Ishikawa (cell line): Measurements from ENCODE around the gene CCSAP.

Source experiments
- CEBPB ChIP-seq: IDR thresholded peaks from 2 replicates; pipeline ENCODE4 v1.6.1; 2012
- CREB1 ChIP-seq: IDR thresholded peaks from 2 replicates; pipeline ENCODE4 v1.6.1; 2012; ENCODE audit warnings: low read depth
- EP300 ChIP-seq: IDR thresholded peaks from 2 replicates; pipeline ENCODE4 v1.6.1; 2012; ENCODE audit warnings: borderline replicate concordance
- FOXM1 ChIP-seq: IDR thresholded peaks from 2 replicates; pipeline ENCODE4 v1.6.1; 2012; ENCODE audit warnings: low read depth, borderline replicate concordance
- MAX ChIP-seq: IDR thresholded peaks from 2 replicates; pipeline ENCODE4 v1.6.1; 2012
- TAF1 ChIP-seq: IDR thresholded peaks from 2 replicates; pipeline ENCODE4 v1.6.1; 2012; ENCODE audit warnings: low read depth, mild to moderate bottlenecking
- YY1 ChIP-seq: IDR thresholded peaks from 2 replicates; pipeline ENCODE4 v1.6.1; 2012; ENCODE audit warnings: low read depth
- ZBTB7A ChIP-seq: IDR thresholded peaks from 2 replicates; pipeline ENCODE4 v1.6.1; 2012; ENCODE audit warnings: low read depth
- TF ChIP-seq, protein P1 (sequence below): IDR thresholded peaks from 2 replicates; pipeline ENCODE4 v1.6.1; 2012; ENCODE audit warnings: low read depth, mild to moderate bottlenecking

GRCh38 chr1:229383961-229384360 lies 41.1 kb upstream of the CCSAP start:
- TF ChIP-seq ZBTB7A (no peak), FOXM1 (no peak), TAF1 (no peak), YY1 (no peak), CREB1 (no peak), EP300 (no peak), CEBPB (no peak), MAX (no peak)
- TF ChIP-seq, protein P1, sequence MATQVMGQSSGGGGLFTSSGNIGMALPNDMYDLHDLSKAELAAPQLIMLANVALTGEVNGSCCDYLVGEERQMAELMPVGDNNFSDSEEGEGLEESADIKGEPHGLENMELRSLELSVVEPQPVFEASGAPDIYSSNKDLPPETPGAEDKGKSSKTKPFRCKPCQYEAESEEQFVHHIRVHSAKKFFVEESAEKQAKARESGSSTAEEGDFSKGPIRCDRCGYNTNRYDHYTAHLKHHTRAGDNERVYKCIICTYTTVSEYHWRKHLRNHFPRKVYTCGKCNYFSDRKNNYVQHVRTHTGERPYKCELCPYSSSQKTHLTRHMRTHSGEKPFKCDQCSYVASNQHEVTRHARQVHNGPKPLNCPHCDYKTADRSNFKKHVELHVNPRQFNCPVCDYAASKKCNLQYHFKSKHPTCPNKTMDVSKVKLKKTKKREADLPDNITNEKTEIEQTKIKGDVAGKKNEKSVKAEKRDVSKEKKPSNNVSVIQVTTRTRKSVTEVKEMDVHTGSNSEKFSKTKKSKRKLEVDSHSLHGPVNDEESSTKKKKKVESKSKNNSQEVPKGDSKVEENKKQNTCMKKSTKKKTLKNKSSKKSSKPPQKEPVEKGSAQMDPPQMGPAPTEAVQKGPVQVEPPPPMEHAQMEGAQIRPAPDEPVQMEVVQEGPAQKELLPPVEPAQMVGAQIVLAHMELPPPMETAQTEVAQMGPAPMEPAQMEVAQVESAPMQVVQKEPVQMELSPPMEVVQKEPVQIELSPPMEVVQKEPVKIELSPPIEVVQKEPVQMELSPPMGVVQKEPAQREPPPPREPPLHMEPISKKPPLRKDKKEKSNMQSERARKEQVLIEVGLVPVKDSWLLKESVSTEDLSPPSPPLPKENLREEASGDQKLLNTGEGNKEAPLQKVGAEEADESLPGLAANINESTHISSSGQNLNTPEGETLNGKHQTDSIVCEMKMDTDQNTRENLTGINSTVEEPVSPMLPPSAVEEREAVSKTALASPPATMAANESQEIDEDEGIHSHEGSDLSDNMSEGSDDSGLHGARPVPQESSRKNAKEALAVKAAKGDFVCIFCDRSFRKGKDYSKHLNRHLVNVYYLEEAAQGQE: no peak
